ENCODE data around the gene ANKRD1. TPM values are rescaled to one million over a fixed set of nuclear protein-coding genes. Genes with fewer than 3 reads are reported as not detected.

Gene ANKRD1
- total RNA-seq, 1 experiment from 2014 or later, result 0.26 TPM

DNA sequence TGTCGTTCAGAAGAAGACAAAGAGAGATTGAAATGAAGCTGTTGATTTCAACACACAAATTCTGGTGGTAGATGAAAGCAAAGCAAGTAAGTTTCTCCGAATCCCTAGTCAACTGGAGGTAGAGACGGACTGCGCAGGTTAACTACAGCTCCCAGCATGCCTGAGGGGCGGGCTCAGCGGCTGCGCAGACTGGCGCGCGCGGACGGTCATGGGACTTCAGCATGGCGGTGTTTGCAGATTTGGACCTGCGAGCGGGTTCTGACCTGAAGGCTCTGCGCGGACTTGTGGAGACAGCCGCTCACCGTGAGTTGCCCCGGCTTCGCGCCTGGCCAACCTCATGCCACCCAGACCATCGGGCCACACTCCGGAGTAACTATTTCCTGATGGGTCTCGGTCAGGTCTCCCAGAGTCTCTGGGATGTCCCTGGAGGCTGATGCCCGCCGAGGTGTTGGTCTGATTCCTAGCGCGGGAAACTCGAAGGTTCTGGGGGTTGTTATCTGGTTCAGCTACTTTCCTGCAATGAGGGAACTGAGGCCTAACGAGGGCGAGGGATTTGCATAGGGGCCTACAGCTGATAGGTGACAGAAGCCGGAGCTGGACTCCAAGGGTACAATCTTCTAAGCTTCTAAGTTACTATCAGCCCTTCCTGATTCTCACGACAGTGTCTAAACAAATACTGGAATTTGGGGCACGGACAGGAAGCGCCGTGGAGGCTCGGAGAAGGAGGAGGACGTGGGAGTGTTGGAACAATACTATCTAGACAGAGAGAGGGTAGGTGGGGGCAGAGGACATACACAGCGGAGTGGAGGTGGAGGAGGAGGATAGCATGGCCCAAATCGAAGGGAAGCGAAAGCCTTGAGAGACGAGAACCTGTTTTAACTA lies 48.9 kb downstream of the ANKRD1 start, which contains the start of gene RPP30:
TSS of gene RPP30 (plus strand) at position 209 of the 882 bp plus-strand sequence. CDS start at position 222, 13 bp downstream.
- BruUV-seq (replicated peaks), result no TSS peak
- H3K36me3 ChIP-seq (ENCODE audit: control insufficient read depth, insufficient read depth, low read length), result peaks cover 20% of the 10 kb centered on the region

DNA sequence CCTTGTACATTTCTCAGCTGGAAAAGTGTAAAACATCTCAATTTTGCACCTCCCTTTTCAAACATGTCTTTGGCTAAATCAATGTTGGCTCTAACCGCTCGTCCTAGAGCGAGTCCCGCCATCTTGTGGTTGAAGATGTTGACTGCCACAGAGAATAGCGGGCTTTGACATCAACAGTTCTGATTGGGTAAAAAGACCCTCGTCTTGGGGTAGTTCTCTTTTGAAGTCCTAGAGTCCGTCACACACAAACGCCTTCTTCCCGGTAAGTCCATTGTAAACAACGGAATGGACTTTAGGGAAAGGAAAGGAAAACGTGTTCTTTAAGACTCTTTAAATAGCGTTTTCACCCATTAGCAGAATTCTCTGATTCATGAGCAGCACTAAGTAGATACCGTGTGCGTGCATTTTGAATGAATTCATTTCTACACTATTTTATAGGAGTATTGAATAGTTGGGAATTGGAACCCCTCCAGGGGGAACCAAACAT lies 49.6 kb downstream of the ANKRD1 start:
- POLR2A ChIA-PET, result no interaction called here
- Histone ChIP-seq H3K27me3 (ENCODE audit: control insufficient read depth, insufficient read depth, low read length) (peaks cover 6% of the 10 kb centered on the region; the same call in 1 of the 2 replicates), H3K9me3 (ENCODE audit: control insufficient read depth, insufficient read depth, low read depth, low read length) (peaks cover 12% of the 10 kb centered on the region; the same call in 1 of the 2 replicates), H3K4me1 (ENCODE audit: control insufficient read depth, insufficient read depth, low read length) (peaks cover 10% of the 10 kb centered on the region; the same call in 1 of the 2 replicates), H3K4me3 (ENCODE audit: low read depth in 2 of 2, low read length in 2 of 2) (peak overlapping the region; percentile 90 to 99), H3K36me3 (ENCODE audit: control insufficient read depth, insufficient read depth, low read length) (peaks cover 15% of the 10 kb centered on the region), H3K27ac (ENCODE audit: low read length) (peak overlapping the region; percentile 93)
- DNase-seq (ENCODE audit: low read depth, low spot score) (peak; percentile 71), ATAC-seq (peak; percentile 90)
- CTCF ChIA-PET, result interaction anchor here (0.9 kb wide), 1 partner anchor 13 kb away, joined by 3 read pairs; the partner anchor contains the start of gene HTR7
- intact Hi-C loops (cut with micrococcal nuclease; ENCODE audit: unreplicated experiment) (loop anchor here (2.0 kb wide), 1 partner anchor 121 kb away; no protein-coding TSS in a partner anchor), in situ Hi-C loops (cut with HindIII; ENCODE audit: low pct_unique_long_range_greater_than_20kb, low sequenced_read_pairs) (no loop called here)
- TF ChIP-seq CTCF (IDR thresholded peaks at IDR 0.05) (peak; percentile 83), POLR2AphosphoS5 (IDR thresholded peaks at IDR 0.05; ENCODE audit: low read depth, low read length) (no peak), SIN3A (IDR thresholded peaks at IDR 0.05; ENCODE audit: borderline replicate concordance, insufficient read depth, low read depth, low read length) (no peak), TCF7L2 (IDR thresholded peaks at IDR 0.05; ENCODE audit: low read depth, low read length) (peak; percentile 80)
- TF ChIP-seq, protein P1, sequence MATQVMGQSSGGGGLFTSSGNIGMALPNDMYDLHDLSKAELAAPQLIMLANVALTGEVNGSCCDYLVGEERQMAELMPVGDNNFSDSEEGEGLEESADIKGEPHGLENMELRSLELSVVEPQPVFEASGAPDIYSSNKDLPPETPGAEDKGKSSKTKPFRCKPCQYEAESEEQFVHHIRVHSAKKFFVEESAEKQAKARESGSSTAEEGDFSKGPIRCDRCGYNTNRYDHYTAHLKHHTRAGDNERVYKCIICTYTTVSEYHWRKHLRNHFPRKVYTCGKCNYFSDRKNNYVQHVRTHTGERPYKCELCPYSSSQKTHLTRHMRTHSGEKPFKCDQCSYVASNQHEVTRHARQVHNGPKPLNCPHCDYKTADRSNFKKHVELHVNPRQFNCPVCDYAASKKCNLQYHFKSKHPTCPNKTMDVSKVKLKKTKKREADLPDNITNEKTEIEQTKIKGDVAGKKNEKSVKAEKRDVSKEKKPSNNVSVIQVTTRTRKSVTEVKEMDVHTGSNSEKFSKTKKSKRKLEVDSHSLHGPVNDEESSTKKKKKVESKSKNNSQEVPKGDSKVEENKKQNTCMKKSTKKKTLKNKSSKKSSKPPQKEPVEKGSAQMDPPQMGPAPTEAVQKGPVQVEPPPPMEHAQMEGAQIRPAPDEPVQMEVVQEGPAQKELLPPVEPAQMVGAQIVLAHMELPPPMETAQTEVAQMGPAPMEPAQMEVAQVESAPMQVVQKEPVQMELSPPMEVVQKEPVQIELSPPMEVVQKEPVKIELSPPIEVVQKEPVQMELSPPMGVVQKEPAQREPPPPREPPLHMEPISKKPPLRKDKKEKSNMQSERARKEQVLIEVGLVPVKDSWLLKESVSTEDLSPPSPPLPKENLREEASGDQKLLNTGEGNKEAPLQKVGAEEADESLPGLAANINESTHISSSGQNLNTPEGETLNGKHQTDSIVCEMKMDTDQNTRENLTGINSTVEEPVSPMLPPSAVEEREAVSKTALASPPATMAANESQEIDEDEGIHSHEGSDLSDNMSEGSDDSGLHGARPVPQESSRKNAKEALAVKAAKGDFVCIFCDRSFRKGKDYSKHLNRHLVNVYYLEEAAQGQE (IDR thresholded peaks at IDR 0.05; ENCODE audit: insufficient read depth in 1 of 2, low read depth in 2 of 2, low read length in 1 of 2), result no peak
- no TSS peak for BruUV-seq (replicated peaks)

More for the DNA sequence above, 48.9 kb downstream of the ANKRD1 start, which contains the start of gene RPP30:
- H3K4me3 ChIP-seq (ENCODE audit: low read depth in 2 of 2, low read length in 2 of 2), result peak within 1 kb of the TSS; percentile 90 to 99
- H3K9me3 ChIP-seq (ENCODE audit: control insufficient read depth, insufficient read depth, low read depth, low read length), result peaks cover 12% of the 10 kb centered on the region; the same call in 1 of the 2 replicates
- H3K27ac ChIP-seq (ENCODE audit: low read length), result peak within 1 kb of the TSS; percentile 93
- ChIA-PET CTCF (interaction anchor here (0.9 kb wide), 1 partner anchor 14 kb away, joined by 3 read pairs; the partner anchor contains the start of gene HTR7), POLR2A (no interaction called here)
- ATAC-seq, result peak; percentile 100
- TF ChIP-seq CTCF (IDR thresholded peaks at IDR 0.05) (no peak), SIN3A (IDR thresholded peaks at IDR 0.05; ENCODE audit: borderline replicate concordance, insufficient read depth, low read depth, low read length) (peak; percentile 80; the same call in 1 of the 2 replicates), POLR2AphosphoS5 (IDR thresholded peaks at IDR 0.05; ENCODE audit: low read depth, low read length) (peak; percentile 83), TCF7L2 (IDR thresholded peaks at IDR 0.05; ENCODE audit: low read depth, low read length) (no peak)
- TF ChIP-seq, protein P1 (IDR thresholded peaks at IDR 0.05; ENCODE audit: insufficient read depth in 1 of 2, low read depth in 2 of 2, low read length in 1 of 2), result no peak
- peaks cover 10% of the 10 kb centered on the region; the same call in 1 of the 2 replicates for H3K4me1 ChIP-seq (ENCODE audit: control insufficient read depth, insufficient read depth, low read length)
- intact Hi-C loops (cut with micrococcal nuclease; ENCODE audit: unreplicated experiment), result loop anchor here (2.0 kb wide), 1 partner anchor 121 kb away; no protein-coding TSS in a partner anchor
- DNase-seq (ENCODE audit: low read depth, low spot score), result peak; percentile 73
- in situ Hi-C loops (cut with HindIII; ENCODE audit: low pct_unique_long_range_greater_than_20kb, low sequenced_read_pairs), result no loop called here
- peaks cover 2% of the 10 kb centered on the region; the same call in 1 of the 2 replicates for H3K27me3 ChIP-seq (ENCODE audit: control insufficient read depth, insufficient read depth, low read length)

Data from Panc1 (cell line).